Chondrocyte (in vitro differentiated cells): Measurements from ENCODE around the gene CACNA1S. TPM values are rescaled to one million over a fixed set of nuclear protein-coding genes. Genes with fewer than 3 reads are reported as not detected.

ENCODE experiments used
- DNase-seq: peaks from one replicate; pipeline ENCODE4 v3.0.0; 2021; ENCODE audit warnings: mixed read lengths, low spot score
- H3K27ac Mint-ChIP-seq: one replicate; pipeline ENCODE4 v1.8.0; 2021; ENCODE audit warnings: mild to moderate bottlenecking, moderate library complexity, mixed read lengths; ENCODE audit not compliant: unreplicated experiment
- H3K27me3 Mint-ChIP-seq: 2 replicates; pipeline ENCODE4 v1.8.0; 2021; ENCODE audit warnings: low read depth, mixed read lengths
- H3K36me3 Mint-ChIP-seq: 2 replicates; pipeline ENCODE4 v1.8.0; 2021; ENCODE audit warnings: low read depth, mixed read lengths
- H3K4me1 Mint-ChIP-seq: 2 replicates; pipeline ENCODE4 v1.8.0; 2021; ENCODE audit warnings: low read depth, mild to moderate bottlenecking, mixed read lengths
- H3K4me3 Mint-ChIP-seq: one replicate; pipeline ENCODE4 v1.8.0; 2021; ENCODE audit warnings: mild to moderate bottlenecking, moderate library complexity, mixed read lengths; ENCODE audit not compliant: unreplicated experiment
- H3K9me3 Mint-ChIP-seq: 2 replicates; pipeline ENCODE4 v1.8.0; 2021; ENCODE audit warnings: low read depth, mixed read lengths
- total RNA-seq: library from RNA; stranded (reverse); gene quantifications from 3 replicates; pipeline ENCODE4 v1.2.1, GENCODE V29; 2021
- TF ChIP-seq, protein P1 (sequence below): fragments of 200-600 bp; sonication (generic); IDR thresholded peaks from 2 replicates; pipeline ENCODE4 v1.5.0; 2021; ENCODE audit warnings: antibody characterized with exemption, mild to moderate bottlenecking, moderate library complexity

CACNA1S gene
- total RNA-seq, 1 donor from 2014 or later, result 0.40 TPM

DNA sequence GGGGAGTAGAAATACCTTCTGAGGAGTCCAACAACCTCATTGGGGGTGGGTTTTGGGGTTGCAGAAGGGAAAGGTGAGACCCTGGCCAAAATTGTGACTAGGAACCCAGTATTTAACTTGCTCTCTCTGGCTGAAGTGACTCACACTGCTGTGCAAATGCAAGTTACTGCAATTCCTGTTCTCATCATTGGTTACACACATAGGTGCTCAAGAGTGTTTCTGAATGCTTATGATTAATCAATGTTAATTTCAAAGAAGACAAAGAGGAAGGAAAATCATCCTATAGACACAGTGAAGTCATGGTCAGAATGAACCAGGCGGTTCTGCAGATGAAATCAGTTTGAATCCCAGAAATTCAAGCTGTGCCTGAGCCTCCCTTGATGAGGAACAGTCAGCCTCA, 11.6 kb upstream of the CACNA1S start:
- no peaks in the 10 kb centered on the region for H3K9me3 Mint-ChIP-seq

DNA sequence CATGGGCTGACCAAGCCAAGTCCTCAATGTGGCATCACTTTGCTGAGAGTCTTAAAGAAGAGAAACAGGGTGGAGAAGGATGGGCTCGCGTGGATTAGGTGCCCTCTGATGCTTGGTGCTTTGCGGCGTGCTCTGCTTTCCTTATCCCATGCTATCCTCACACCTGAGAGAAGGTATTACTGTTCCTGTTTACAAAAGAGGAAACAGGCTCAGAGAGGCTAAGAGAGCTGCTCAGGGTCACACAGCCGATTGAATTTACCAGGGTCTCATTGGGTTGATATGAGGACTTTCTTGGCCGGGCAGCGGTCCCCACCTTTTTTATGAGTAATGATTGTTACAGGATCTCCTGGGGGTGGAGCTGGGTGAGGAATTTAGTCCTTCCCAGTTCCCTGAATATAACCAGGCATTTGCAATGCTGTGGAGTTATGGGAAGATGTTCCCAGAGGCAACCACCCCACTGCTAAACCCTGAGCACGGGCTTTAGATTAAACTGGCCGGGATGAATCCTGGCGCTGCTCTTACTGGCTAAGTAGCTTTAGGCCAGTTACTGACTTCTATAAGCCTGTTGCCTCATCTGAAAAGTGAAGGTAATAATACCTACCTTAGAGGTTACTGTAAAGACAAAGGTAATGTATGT, 10.2 kb upstream of the CACNA1S start:
- Mint-ChIP-seq H3K4me1 (peaks cover 6% of the 10 kb centered on the region), H3K27ac (no peak overlapping the region), H3K4me3 (no peak overlapping the region), H3K36me3 (no peaks in the 10 kb centered on the region), H3K27me3 (peaks cover 11% of the 10 kb centered on the region), H3K9me3 (no peaks in the 10 kb centered on the region)
- DNase-seq, result no peak
- TF ChIP-seq, protein P1, sequence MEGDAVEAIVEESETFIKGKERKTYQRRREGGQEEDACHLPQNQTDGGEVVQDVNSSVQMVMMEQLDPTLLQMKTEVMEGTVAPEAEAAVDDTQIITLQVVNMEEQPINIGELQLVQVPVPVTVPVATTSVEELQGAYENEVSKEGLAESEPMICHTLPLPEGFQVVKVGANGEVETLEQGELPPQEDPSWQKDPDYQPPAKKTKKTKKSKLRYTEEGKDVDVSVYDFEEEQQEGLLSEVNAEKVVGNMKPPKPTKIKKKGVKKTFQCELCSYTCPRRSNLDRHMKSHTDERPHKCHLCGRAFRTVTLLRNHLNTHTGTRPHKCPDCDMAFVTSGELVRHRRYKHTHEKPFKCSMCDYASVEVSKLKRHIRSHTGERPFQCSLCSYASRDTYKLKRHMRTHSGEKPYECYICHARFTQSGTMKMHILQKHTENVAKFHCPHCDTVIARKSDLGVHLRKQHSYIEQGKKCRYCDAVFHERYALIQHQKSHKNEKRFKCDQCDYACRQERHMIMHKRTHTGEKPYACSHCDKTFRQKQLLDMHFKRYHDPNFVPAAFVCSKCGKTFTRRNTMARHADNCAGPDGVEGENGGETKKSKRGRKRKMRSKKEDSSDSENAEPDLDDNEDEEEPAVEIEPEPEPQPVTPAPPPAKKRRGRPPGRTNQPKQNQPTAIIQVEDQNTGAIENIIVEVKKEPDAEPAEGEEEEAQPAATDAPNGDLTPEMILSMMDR, result no peak

More for the DNA sequence above, 11.6 kb upstream of the CACNA1S start:
- DNase-seq, result no peak
- no peak overlapping the region for H3K27ac Mint-ChIP-seq
- H3K36me3 Mint-ChIP-seq, result no peaks in the 10 kb centered on the region
- peaks cover 6% of the 10 kb centered on the region for H3K4me1 Mint-ChIP-seq
- H3K27me3 Mint-ChIP-seq, result peaks cover 11% of the 10 kb centered on the region
- TF ChIP-seq, protein P1, result no peak
- no peak overlapping the region for H3K4me3 Mint-ChIP-seq

DNA sequence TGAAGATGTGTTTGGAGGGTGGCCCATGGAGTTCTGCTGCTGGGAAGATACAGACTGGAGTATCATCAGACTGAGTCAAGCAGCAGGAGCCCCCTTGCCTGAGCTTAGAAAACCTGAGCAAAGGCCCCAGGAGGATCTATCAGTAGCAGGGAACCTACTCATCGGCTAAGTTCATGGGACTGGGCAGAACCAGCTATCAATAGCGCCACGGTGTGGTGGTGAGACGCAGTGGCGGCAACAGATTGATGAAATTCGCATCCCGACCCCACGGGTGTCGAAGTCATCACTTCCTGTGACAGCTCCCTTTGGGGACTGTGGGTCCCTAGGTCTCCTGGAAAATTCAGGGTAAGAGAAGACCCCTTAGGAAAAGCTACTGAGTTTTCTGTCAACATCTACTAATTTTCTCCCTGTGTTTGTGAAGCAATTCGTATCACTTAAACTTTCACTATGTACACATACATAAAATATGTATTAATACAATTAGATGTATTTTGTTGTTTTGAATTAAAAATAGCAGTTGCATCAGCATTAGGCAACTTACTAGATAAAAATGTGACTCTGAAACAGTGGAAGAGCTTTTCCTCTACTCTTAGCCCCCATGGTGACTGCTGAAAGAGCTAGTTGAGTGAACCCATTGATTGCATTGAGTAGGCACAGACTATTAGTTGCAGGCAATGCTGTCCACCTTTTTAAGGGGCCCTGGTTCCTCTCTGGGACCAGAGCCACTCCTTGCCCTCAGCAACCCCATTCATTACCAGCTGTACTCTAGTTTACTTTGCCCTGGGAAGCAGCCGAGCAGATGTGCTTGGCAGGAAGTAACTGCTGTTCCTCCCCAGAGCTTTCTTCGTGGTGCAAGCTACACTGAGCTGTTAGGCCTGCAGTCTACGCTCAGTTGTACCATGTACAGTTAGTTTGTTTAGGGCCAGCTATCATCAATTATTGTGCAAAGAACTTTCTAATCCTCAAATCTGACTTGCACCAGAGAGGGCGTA, 7.3 kb upstream of the CACNA1S start:
- H3K27ac Mint-ChIP-seq, result no peak overlapping the region
- no peaks in the 10 kb centered on the region for H3K9me3 Mint-ChIP-seq
- TF ChIP-seq, protein P1, result peak; percentile 81
- no peak overlapping the region for H3K4me3 Mint-ChIP-seq
- H3K27me3 Mint-ChIP-seq, result peaks cover 7% of the 10 kb centered on the region
- H3K36me3 Mint-ChIP-seq, result no peaks in the 10 kb centered on the region
- no peaks in the 10 kb centered on the region for H3K4me1 Mint-ChIP-seq
- DNase-seq, result no peak

DNA sequence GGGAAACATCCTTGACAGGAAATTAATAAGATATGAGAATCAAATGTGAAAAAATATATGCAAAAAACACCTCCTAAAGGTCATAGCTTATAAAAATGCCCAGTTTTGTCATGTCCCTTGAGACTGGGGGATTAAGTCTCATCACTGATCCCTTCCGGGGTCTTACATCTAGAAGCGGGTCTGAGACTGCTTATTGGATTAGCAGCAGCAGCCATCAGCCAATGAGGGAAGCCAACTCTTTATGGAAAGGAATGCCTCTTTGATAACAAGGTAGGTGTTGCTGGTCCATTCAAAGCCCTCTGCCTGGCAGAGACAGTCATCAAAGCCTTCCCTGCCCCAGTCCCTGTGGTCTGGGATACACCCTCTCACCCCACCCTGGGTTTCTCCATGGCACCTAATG, 3.9 kb upstream of the CACNA1S start:
- Mint-ChIP-seq H3K27me3 (peaks cover 4% of the 10 kb centered on the region), H3K9me3 (no peaks in the 10 kb centered on the region), H3K27ac (no peak overlapping the region), H3K4me1 (peaks cover 4% of the 10 kb centered on the region), H3K4me3 (no peak overlapping the region), H3K36me3 (no peaks in the 10 kb centered on the region)
- no peak for DNase-seq
- TF ChIP-seq, protein P1, result no peak

DNA sequence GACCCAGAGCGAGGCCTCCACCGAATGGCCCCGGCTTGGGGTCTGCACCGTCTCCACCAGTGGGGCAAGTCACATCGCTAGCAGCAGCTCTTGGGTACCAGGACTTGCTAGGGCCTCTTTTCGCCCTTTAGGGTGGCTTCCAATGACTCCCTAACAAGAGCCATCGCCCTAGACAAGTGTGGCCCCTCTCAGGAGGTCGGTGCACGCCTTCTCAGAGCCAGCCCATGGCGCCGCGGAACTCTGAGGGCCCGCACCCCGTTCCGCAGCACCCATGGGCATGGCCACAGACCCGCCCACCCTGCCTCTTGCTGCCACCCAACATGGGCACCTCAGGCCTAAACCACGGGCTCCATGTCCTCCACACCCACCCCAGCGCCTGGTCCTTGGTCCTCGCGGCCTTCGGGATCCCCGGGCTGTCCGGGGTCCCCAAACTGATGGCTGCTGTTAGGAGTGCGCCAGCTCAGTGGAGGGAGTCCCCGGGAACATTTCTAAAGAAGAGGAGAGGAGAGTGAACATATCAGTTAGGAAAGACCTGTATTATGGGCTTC, 3.2 kb upstream of the CACNA1S start:
- Mint-ChIP-seq H3K9me3 (no peaks in the 10 kb centered on the region), H3K27me3 (peaks cover 5% of the 10 kb centered on the region), H3K4me1 (peaks cover 8% of the 10 kb centered on the region), H3K4me3 (peak overlapping the region; percentile 9), H3K27ac (no peak overlapping the region), H3K36me3 (no peaks in the 10 kb centered on the region)
- no peak for DNase-seq
- TF ChIP-seq, protein P1, result no peak
